ENCODE measurements around the gene PGM3. TPM values are rescaled to one million over a fixed set of nuclear protein-coding genes. Genes with fewer than 3 reads are reported as not detected.

The PGM3 gene
- total and polyA plus RNA-seq, 2 donors (not counting 3 experiments of a cell fraction or from before 2014, with no cell fraction given), result 19.8 to 70.7 TPM

- TF ChIP-seq POLR2AphosphoS5 (IDR thresholded peaks at IDR 0.05; ENCODE audit: insufficient read depth, low read depth, low read length) (no peak), MAX (IDR thresholded peaks at IDR 0.05; ENCODE audit: insufficient read depth, insufficient read length) (no peak), JUN (IDR thresholded peaks at IDR 0.05; ENCODE audit: borderline replicate concordance, insufficient read depth, insufficient read length, low read depth) (no peak), CTCF (IDR thresholded peaks at IDR 0.05; ENCODE audit: extremely low read depth in 1 of 2, insufficient read depth in 1 of 2, low read depth in 1 of 2, low read length in 2 of 2) (no peak), FOS (IDR thresholded peaks at IDR 0.05; ENCODE audit: borderline replicate concordance, insufficient read depth, low read length) (no peak), EZH2 (IDR thresholded peaks at IDR 0.05; ENCODE audit: borderline replicate concordance, low read depth, low read length, severe bottlenecking) (no peak), GATA2 (IDR thresholded peaks at IDR 0.05; ENCODE audit: insufficient read depth, insufficient read length, low read depth, low read length) (no peak), POLR2A (IDR thresholded peaks at IDR 0.05; ENCODE audit: low read depth, low read length) (no peak), MYC (IDR thresholded peaks at IDR 0.05; ENCODE audit: low read depth, low read length) (no peak)
- Histone ChIP-seq H3K9ac (replicated peaks; ENCODE audit: extremely low read depth, insufficient read depth, low read length) (no peak overlapping the region), H3K9me3 (replicated peaks; ENCODE audit: control insufficient read depth, insufficient read depth, low read length) (no peaks in the 10 kb centered on the region), H3K9me1 (replicated peaks; ENCODE audit: control insufficient read depth, extremely low read depth, insufficient read depth, low read length) (no peaks in the 10 kb centered on the region), H3K4me3 (replicated peaks in 1 of 3; ENCODE audit: insufficient read depth in 1 of 3, low read depth in 1 of 3, low read length in 3 of 3) (no peak overlapping the region), H3K79me2 (ENCODE audit: control insufficient read depth, insufficient read depth, low read length) (no peaks in the 10 kb centered on the region), H3K4me2 (ENCODE audit: insufficient read depth, low read length) (no peak overlapping the region), H3K4me1 (ENCODE audit: control insufficient read depth, extremely low read depth, insufficient read depth, low read length) (no peaks in the 10 kb centered on the region), H3K36me3 (ENCODE audit: control insufficient read depth in 2 of 2, extremely low read depth in 1 of 2, insufficient read depth in 2 of 2, low read length in 2 of 2) (peaks cover 19 to 38% of the 10 kb centered on the region in 2 experiments), H2AFZ (ENCODE audit: low read depth, low read length) (no peak overlapping the region), H4K20me1 (replicated peaks; ENCODE audit: control insufficient read depth, extremely low read depth, insufficient read depth, low read length) (peaks cover 5% of the 10 kb centered on the region), H3K27me3 (ENCODE audit: control insufficient read depth in 2 of 2, insufficient read depth in 2 of 2, low read length in 2 of 2) (no peaks in the 10 kb centered on the region), H3K27ac (ENCODE audit: insufficient read depth, low read depth, low read length) (no peak overlapping the region)
- intact Hi-C loops (cut with micrococcal nuclease), result loop anchor here (2.0 kb wide), 1 partner anchor 39 kb away; no protein-coding TSS in a partner anchor
- BruUV-seq (replicated peaks), result no TSS peak
- no peak for FAIRE-seq
- POLR2A ChIA-PET, result no interaction called here
- DNase-seq (ENCODE audit: low read depth, low spot score), result no peak
- dilution Hi-C loops (cut with MboI; ENCODE audit: extremely low pct_ligation_motif_present, low sequenced_read_pairs), result no loop called here
- CTCF ChIA-PET, result interaction anchor here (0.8 to 1.3 kb wide), 3 partner anchors 17 to 111 kb away, joined by 3 to 4 read pairs (median 3); partner anchors contain the start of genes DOP1A, RWDD2A and UBE3D
These were observed 16.8 kb downstream of the PGM3 start for GRCh38 chr6:83176246-83176645.

Measured in endothelial cell of umbilical vein (primary cell).